Hepatocyte (in vitro differentiated cells): ENCODE measurements around the gene SLC16A8.
A peak's percentile ranks its signal among the peaks of the same experiment; 100 is the strongest.

ENCODE experiments used
- CTCF ChIP-seq: fragments of 200-600 bp; sonication (generic); IDR thresholded peaks from 2 replicates; pipeline ENCODE4 v1.5.1; 2016; ENCODE audit warnings: antibody characterized with exemption, mild to moderate bottlenecking; ENCODE audit not compliant: poor library complexity
- EZH2 ChIP-seq: fragments of 200-600 bp; sonication (generic); IDR thresholded peaks from 2 replicates; pipeline ENCODE4 v1.6.1; 2016; ENCODE audit warnings: antibody characterized with exemption, mild to moderate bottlenecking, borderline replicate concordance
- EZH2phosphoT487 ChIP-seq: fragments of 200-600 bp; sonication (generic); IDR thresholded peaks from one replicate; pipeline ENCODE4 v1.6.1; 2018; ENCODE audit warnings: antibody characterized with exemption, mild to moderate bottlenecking, low read depth, moderate library complexity; ENCODE audit not compliant: unreplicated experiment, severe bottlenecking

- TF ChIP-seq CTCF (peak; percentile 83), EZH2 (no peak), EZH2phosphoT487 (no peak)
These were observed 31.8 kb downstream of the SLC16A8 start for GRCh38 chr22:38051900-38052862.
